DND-41 (cell line): ENCODE data around the gene RAB44.
"Not testable (repeated sequence)": the region's sequence is repeated elsewhere in the genome, so short reads cannot be mapped to it uniquely, and the experiment has no call there.

Source experiments
- ATAC-seq: fragments of 200-7000 bp; cut with Tn5 transposase; 3 replicates; pipeline ENCODE4 v1.9.1; 2021; ENCODE audit warnings: low read depth; ENCODE audit not compliant: insufficient read depth
- DNase-seq: peaks from one replicate; pipeline ENCODE4 v3.0.0-alpha.2; 2020
- H2AFZ ChIP-seq: 2 replicates; pipeline ENCODE4 v1.6.0; 2012; ENCODE audit warnings: low read depth, low read length
- H3K27ac ChIP-seq: 2 replicates; pipeline ENCODE4 v1.5.1; 2012; ENCODE audit warnings: low read length, inconsistent platforms
- H3K27me3 ChIP-seq: fragments of 200-600 bp; sonication (generic); 2 replicates; pipeline ENCODE4 v1.6.0; 2012; ENCODE audit warnings: low read length, mild to moderate bottlenecking, inconsistent platforms; ENCODE audit not compliant: insufficient read depth, poor library complexity
- H3K36me3 ChIP-seq: 2 replicates; pipeline ENCODE4 v1.5.1; 2012; ENCODE audit warnings: low read length, inconsistent platforms; ENCODE audit not compliant: insufficient read depth
- H3K4me1 ChIP-seq: 2 replicates; pipeline ENCODE4 v1.5.1; 2012; ENCODE audit warnings: mild to moderate bottlenecking, low read length; ENCODE audit not compliant: insufficient read depth
- H3K4me2 ChIP-seq: 2 replicates; pipeline ENCODE4 v1.6.0; 2012; ENCODE audit warnings: mild to moderate bottlenecking, moderate library complexity, low read length, inconsistent platforms; ENCODE audit not compliant: insufficient read depth
- H3K4me3 ChIP-seq, 2 experiments: fragments of 200-600 bp in 1 of 2; shearing (Covaris generic) in 1 of 2; 2 replicates each; pipeline ENCODE4 v1.5.1; 2012 to 2016; ENCODE audit warnings: inconsistent platforms in 2 of 2, low read length in 2 of 2, mild to moderate bottlenecking in 2 of 2, low read depth in 1 of 2, moderate library complexity in 1 of 2
- H3K79me2 ChIP-seq: 2 replicates; pipeline ENCODE4 v1.6.0; 2012; ENCODE audit warnings: low read length, inconsistent platforms; ENCODE audit not compliant: insufficient read depth
- H3K9ac ChIP-seq: 2 replicates; pipeline ENCODE4 v1.6.0; 2012; ENCODE audit warnings: low read depth, mild to moderate bottlenecking, inconsistent platforms, low read length, moderate library complexity
- H3K9me3 ChIP-seq: 2 replicates; pipeline ENCODE4 v1.5.1; 2012; ENCODE audit warnings: low read length, moderate library complexity, mild to moderate bottlenecking, inconsistent platforms; ENCODE audit not compliant: insufficient read depth, severe bottlenecking
- H4K20me1 ChIP-seq: 2 replicates; pipeline ENCODE4 v1.6.0; 2012; ENCODE audit warnings: low read length; ENCODE audit not compliant: insufficient read depth
- EZH2 ChIP-seq: IDR thresholded peaks from 3 replicates; pipeline ENCODE4 v1.6.1; 2012; ENCODE audit warnings: borderline replicate concordance, low read depth, mild to moderate bottlenecking, moderate library complexity, low read length, inconsistent platforms; ENCODE audit not compliant: severe bottlenecking
- TF ChIP-seq, protein P1 (sequence below): IDR thresholded peaks from 2 replicates; pipeline ENCODE4 v1.5.1; 2012; ENCODE audit warnings: borderline replicate concordance, low read length, moderate library complexity, mild to moderate bottlenecking; ENCODE audit not compliant: poor library complexity, severe bottlenecking; ENCODE audit errors: extremely low read depth

Gene RAB44

DNA sequence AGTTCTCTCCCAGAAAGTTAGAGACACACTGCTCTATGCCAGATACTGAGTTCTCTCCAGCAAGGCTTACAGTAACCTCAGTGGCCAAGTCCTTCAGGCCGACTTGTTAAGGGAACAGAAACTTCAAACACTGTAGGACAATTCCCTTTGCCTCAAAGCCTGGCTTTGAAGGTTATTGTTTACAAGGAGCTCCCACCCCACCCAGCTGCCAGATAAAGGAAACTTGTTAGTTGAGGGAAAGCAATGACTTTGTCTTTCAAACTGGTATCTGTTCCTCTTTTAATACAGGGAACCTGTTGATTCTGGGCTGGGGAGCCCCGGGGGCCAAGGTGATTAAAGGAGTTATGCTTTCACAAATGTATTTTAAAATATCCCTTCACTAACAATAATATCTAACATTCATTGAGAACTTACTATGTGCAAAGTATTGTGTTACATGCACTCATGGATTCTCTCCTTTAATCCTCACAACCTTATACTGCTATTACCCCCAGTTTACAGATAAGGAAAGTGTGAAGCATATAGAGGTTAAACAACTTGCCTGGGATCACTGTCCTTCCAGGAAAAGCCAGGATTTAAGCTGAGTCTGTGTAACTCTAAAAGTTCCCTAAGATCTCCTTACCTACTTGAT is 46.7 kb upstream of the RAB44 start:
- ATAC-seq (no peak), DNase-seq (no peak)
- Histone ChIP-seq H3K36me3 (no peaks in the 10 kb centered on the region), H3K9ac (no peak overlapping the region), H3K27ac (no peak overlapping the region), H4K20me1 (no peaks in the 10 kb centered on the region), H3K9me3 (no peaks in the 10 kb centered on the region), H3K4me2 (no peak overlapping the region), H3K27me3 (peaks cover 4% of the 10 kb centered on the region), H2AFZ (no peak overlapping the region), H3K79me2 (no peaks in the 10 kb centered on the region), H3K4me1 (peaks cover 8% of the 10 kb centered on the region; the same call in 1 of the 2 replicates), H3K4me3 (no peak overlapping the region)
- TF ChIP-seq, protein P1, sequence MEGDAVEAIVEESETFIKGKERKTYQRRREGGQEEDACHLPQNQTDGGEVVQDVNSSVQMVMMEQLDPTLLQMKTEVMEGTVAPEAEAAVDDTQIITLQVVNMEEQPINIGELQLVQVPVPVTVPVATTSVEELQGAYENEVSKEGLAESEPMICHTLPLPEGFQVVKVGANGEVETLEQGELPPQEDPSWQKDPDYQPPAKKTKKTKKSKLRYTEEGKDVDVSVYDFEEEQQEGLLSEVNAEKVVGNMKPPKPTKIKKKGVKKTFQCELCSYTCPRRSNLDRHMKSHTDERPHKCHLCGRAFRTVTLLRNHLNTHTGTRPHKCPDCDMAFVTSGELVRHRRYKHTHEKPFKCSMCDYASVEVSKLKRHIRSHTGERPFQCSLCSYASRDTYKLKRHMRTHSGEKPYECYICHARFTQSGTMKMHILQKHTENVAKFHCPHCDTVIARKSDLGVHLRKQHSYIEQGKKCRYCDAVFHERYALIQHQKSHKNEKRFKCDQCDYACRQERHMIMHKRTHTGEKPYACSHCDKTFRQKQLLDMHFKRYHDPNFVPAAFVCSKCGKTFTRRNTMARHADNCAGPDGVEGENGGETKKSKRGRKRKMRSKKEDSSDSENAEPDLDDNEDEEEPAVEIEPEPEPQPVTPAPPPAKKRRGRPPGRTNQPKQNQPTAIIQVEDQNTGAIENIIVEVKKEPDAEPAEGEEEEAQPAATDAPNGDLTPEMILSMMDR: no peak
- TF ChIP-seq EZH2: no peak

DNA sequence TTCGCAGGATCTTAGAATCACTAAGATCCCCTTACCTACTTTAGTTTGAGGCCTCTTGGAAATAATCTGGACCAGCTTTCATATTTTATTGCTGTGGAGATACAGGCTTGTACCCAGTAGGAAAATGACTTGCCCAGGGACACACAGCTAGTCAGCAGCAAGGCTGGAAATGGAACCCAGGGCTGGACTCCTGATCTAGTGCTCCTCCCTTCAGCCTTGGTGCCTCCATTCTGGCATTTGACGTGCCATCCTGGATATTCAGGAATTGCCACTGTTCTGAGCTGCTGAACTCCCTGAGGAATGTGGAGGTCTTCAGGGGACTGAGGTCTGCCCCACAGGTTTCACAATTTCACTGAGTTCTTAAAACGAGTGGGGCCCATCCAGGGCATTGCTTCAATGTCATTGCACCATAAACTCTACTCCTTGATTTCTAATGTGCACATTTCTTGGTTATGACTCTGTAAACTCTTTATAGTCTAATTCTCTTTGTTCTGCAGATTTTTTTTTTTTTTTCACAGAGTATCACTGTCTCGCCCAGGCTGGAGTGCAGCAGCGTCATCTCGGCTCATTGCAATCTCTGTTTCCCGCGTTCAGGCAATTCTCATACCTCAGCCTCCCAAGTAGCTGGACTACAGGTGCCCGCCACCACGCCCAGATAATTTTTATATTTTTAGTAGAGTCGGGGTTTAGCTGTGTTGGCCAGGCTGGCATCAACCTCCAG is 45.8 kb upstream of the RAB44 start:
- no peak overlapping the region for H3K4me3 ChIP-seq
- TF ChIP-seq, protein P1: no peak
- no peak for TF ChIP-seq EZH2
- no peaks in the 10 kb centered on the region for H3K9me3 ChIP-seq
- H3K27me3 ChIP-seq: peaks cover 4% of the 10 kb centered on the region
- DNase-seq (no peak), ATAC-seq (no peak)
- no peak overlapping the region for H3K9ac ChIP-seq
- no peaks in the 10 kb centered on the region for H3K36me3 ChIP-seq
- H3K4me2 ChIP-seq: no peak overlapping the region
- no peaks in the 10 kb centered on the region for H4K20me1 ChIP-seq
- H3K27ac ChIP-seq: no peak overlapping the region
- no peak overlapping the region for H2AFZ ChIP-seq
- peaks cover 8% of the 10 kb centered on the region; the same call in 1 of the 2 replicates for H3K4me1 ChIP-seq
- H3K79me2 ChIP-seq: no peaks in the 10 kb centered on the region

DNA sequence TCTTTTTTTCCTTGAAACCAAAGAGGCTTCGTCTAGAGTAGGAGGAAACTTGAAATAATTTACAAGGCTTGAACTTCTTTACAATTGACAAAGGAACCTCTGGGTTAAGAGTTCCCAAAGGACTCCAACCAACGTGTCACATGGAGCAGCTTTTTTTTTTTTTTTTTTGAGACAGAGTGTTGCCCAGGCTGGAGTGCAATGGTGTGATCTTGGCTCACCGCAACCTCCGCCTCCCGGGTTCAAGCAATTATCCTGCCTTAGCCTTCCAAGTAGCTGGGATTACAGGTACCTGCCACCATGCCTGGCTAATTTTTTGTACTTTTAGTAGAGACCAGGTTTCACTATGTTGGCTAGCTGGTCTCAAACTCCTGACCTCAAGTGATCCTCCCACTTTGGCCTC is 43.2 kb upstream of the RAB44 start:
- H3K79me2 ChIP-seq, DNase-seq, H3K4me2 ChIP-seq, H3K9ac ChIP-seq, H3K4me1 ChIP-seq, H3K27me3 ChIP-seq, H4K20me1 ChIP-seq, H2AFZ ChIP-seq, H3K27ac ChIP-seq, H3K4me3 ChIP-seq, H3K9me3 ChIP-seq, ATAC-seq, H3K36me3 ChIP-seq: not testable (repeated sequence)

DNA sequence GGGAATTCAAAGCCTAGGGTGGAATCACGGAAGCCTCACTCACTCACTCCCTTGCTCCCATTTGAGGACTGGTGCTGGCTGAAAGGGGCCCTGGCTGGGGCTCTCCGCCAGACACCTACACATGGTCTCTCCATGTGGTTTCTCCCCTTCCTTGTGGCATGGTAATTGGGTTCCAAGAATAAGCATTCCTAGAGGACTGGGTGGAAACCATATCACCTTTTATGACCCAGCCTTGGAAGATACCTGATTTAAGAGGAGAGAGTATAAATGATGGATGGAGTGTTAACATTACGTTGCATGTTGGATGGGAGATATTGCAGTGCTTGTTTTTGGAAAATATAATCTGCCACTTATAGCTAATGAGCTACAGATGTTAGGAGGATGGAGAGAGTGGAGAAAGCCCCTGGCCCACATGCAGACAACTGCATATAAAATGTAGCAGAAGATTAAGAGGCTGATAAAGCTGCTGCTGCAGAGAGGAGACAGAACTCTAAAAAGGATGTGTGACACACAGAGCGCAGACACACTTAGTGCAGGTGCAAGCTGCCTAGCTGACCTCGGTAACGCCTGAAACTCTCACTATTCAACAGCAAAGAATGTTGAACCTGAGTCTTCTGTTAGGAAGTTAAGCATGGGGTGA is 42.4 kb upstream of the RAB44 start:
- H3K4me1 ChIP-seq: peaks cover 8% of the 10 kb centered on the region; the same call in 1 of the 2 replicates
- no peaks in the 10 kb centered on the region for H3K9me3 ChIP-seq
- H2AFZ ChIP-seq: no peak overlapping the region
- DNase-seq: no peak
- no peaks in the 10 kb centered on the region for H3K79me2 ChIP-seq
- ATAC-seq: peak; percentile 48; the same call in 2 of the 3 replicates
- H3K4me2 ChIP-seq: no peak overlapping the region
- no peak overlapping the region for H3K4me3 ChIP-seq
- H4K20me1 ChIP-seq: no peaks in the 10 kb centered on the region
- no peak overlapping the region for H3K9ac ChIP-seq
- H3K27me3 ChIP-seq: peaks cover 4% of the 10 kb centered on the region
- no peaks in the 10 kb centered on the region for H3K36me3 ChIP-seq
- H3K27ac ChIP-seq: no peak overlapping the region
- no peak for TF ChIP-seq EZH2
- TF ChIP-seq, protein P1: no peak
